ENCODE results near the gene ZNG1F. TPM values are rescaled to one million over a fixed set of nuclear protein-coding genes. Genes with fewer than 3 reads are reported as not detected.
"Not testable (repeated sequence)": the region's sequence is repeated elsewhere in the genome, so short reads cannot be mapped to it uniquely, and the experiment has no call there.

ZNG1F gene
- total and polyA plus RNA-seq, 2 donors (not counting 1 experiment from before 2014, with no cell fraction given): 16.7 to 28.6 TPM

DNA sequence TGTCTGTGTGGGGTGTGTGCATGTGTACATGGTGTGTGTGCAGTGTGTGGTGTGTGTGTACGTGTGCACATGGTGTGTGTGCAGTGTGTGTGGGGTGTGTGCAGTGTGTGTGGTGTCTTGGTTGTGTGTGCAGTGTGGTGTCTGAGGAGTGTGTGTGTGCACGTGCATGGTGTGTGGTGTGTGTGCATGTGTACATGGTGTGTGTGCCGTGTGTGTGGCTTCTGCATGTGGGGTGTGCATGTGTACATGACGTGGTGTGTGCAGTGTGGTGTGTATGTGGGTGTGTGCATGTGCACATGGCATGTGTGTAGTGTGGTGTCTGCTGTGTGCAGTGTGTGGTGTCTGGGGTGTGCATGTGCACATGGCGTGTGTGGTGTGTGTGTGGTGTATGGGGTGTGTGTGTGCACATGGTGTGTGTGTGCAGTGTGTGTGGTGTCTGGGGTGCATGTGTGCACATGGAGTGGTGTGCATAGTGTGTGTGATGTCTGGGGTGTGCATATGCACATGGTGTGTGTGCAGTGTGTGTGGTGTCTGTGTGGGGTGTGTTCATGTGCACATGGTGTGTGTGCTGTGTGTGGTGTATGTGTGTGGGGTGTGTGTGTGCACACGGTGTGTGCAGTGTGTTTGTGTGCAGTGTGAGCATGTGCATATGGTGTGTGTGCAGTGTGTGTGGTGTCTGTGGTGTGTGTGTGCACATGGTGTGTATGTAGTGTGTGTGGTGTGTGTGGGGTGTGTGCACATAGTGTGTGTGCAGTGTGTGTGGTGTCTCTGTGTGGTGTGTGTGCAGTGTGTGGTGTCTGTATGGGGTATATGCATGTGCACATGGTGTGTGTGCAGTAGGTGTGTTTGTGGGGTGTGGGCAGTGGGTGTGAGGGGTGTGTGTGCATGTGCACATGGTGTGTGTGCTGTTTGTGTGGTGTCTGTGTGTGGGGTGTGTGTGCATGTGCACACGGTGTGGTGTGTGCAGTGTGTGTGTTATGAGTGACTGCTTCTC, 40.6 kb upstream of the ZNG1F start:
- intact Hi-C loops (cut with micrococcal nuclease): no loop called here
- Histone ChIP-seq H3K27me3 (replicated peaks in 1 of 4; ENCODE audit: control extremely low read depth in 1 of 4, control insufficient read depth in 3 of 4, insufficient read depth in 4 of 4, low read length in 3 of 4) (no peaks in the 10 kb centered on the region), H2AFZ (ENCODE audit: insufficient read depth, low read depth, low read length, poor library complexity, severe bottlenecking) (no peak overlapping the region), H3K4me2 (replicated peaks; ENCODE audit: low read depth, low read length, poor library complexity, severe bottlenecking) (no peak overlapping the region), H3K27ac (ENCODE audit: low read length in 2 of 2) (no peak overlapping the region), H3K36me3 (replicated peaks in 1 of 2; ENCODE audit: control extremely low read depth in 1 of 2, control insufficient read depth in 1 of 2, extremely low read depth in 1 of 2, insufficient read depth in 2 of 2, low read length in 1 of 2) (peaks cover 0 to 4% of the 10 kb centered on the region in 2 experiments), H3K79me2 (ENCODE audit: control insufficient read depth, insufficient read depth, low read length) (peaks cover 8% of the 10 kb centered on the region), H4K20me1 (ENCODE audit: control insufficient read depth, insufficient read depth, low read length, poor library complexity, severe bottlenecking) (no peaks in the 10 kb centered on the region), H3K4me1 (ENCODE audit: control insufficient read depth in 2 of 2, insufficient read depth in 2 of 2, low read length in 2 of 2) (peaks cover 0 to 2% of the 10 kb centered on the region in 2 donors), H3K9ac (ENCODE audit: low read length) (no peak overlapping the region), H3K4me3 (ENCODE audit: control extremely low read depth in 1 of 5, extremely low read depth in 1 of 5, insufficient read depth in 1 of 5, low read depth in 2 of 5, low read length in 4 of 5) (no peak overlapping the region), H3K9me3 (ENCODE audit: control extremely low read depth in 1 of 3, control insufficient read depth in 2 of 3, insufficient read depth in 1 of 3, low read length in 2 of 3) (peaks cover 0 to 17% (median 0%) of the 10 kb centered on the region in 3 donors)
- ChIA-PET POLR2A (no interaction called here), CTCF (no interaction called here)
- ATAC-seq (ENCODE audit: low read depth) (peak; percentile 43), DNase-seq (peak; percentile 32)
- peaks cover 5% of the 10 kb centered on the region for H3K4me1 Mint-ChIP-seq
- no peak overlapping the region for H3K4me3 Mint-ChIP-seq
- H3K27me3 Mint-ChIP-seq: no peaks in the 10 kb centered on the region
- no peaks in the 10 kb centered on the region for H3K9me3 Mint-ChIP-seq (ENCODE audit: insufficient read depth)
- 61% methylated on average over 7 of the region's 7 CpGs for WGBS (ENCODE audit: insufficient coverage)
- TF ChIP-seq EZH2 (IDR thresholded peaks at IDR 0.05; ENCODE audit: borderline replicate concordance, insufficient read depth, low read depth, low read length, poor library complexity, severe bottlenecking): no peak
- TF ChIP-seq CTCF (IDR thresholded peaks at IDR 0.05): no peak
- H3K27ac Mint-ChIP-seq: no peak overlapping the region

DNA sequence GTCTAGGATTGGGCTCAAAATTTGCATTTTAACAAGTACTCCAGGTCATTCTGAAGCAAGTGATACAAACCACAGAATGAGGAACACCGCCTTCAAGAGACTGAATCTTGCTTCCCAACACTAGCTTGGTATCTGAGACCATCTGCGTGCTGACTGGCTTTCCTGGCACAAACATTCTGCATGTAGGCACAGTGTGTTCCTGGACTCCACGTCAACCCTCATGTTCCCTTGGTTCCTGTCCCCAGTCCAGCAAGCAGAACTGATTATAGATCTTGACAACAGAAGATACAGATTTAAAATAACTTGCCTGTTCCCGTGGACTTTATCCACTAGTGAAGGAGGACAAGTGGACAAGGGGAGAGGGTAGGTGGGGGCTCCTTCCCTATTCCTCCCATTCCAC, 30.7 kb upstream of the ZNG1F start:
- H3K4me3 Mint-ChIP-seq; H3K79me2 ChIP-seq (ENCODE audit: control insufficient read depth, insufficient read depth, low read length); H3K27me3 Mint-ChIP-seq; H3K27ac ChIP-seq (ENCODE audit: low read length in 2 of 2); H3K27me3 ChIP-seq (replicated peaks in 1 of 4; ENCODE audit: control extremely low read depth in 1 of 4, control insufficient read depth in 3 of 4, insufficient read depth in 4 of 4, low read length in 3 of 4); H3K4me1 Mint-ChIP-seq; H3K4me3 ChIP-seq (ENCODE audit: control extremely low read depth in 1 of 5, extremely low read depth in 1 of 5, insufficient read depth in 1 of 5, low read depth in 2 of 5, low read length in 4 of 5); H3K4me1 ChIP-seq (ENCODE audit: control insufficient read depth in 2 of 2, insufficient read depth in 2 of 2, low read length in 2 of 2); CTCF ChIA-PET; ATAC-seq (ENCODE audit: low read depth); H3K36me3 ChIP-seq (replicated peaks in 1 of 2; ENCODE audit: control extremely low read depth in 1 of 2, control insufficient read depth in 1 of 2, extremely low read depth in 1 of 2, insufficient read depth in 2 of 2, low read length in 1 of 2); H3K27ac Mint-ChIP-seq; H3K4me2 ChIP-seq (replicated peaks; ENCODE audit: low read depth, low read length, poor library complexity, severe bottlenecking); intact Hi-C loops (cut with micrococcal nuclease); H4K20me1 ChIP-seq (ENCODE audit: control insufficient read depth, insufficient read depth, low read length, poor library complexity, severe bottlenecking); POLR2A ChIA-PET; H3K9ac ChIP-seq (ENCODE audit: low read length); H3K9me3 Mint-ChIP-seq (ENCODE audit: insufficient read depth); H3K9me3 ChIP-seq (ENCODE audit: control extremely low read depth in 1 of 3, control insufficient read depth in 2 of 3, insufficient read depth in 1 of 3, low read length in 2 of 3); DNase-seq; H2AFZ ChIP-seq (ENCODE audit: insufficient read depth, low read depth, low read length, poor library complexity, severe bottlenecking): not testable (repeated sequence)
- no CpG with 5 or more reads among the region's 4 CpGs for WGBS (ENCODE audit: insufficient coverage)

DNA sequence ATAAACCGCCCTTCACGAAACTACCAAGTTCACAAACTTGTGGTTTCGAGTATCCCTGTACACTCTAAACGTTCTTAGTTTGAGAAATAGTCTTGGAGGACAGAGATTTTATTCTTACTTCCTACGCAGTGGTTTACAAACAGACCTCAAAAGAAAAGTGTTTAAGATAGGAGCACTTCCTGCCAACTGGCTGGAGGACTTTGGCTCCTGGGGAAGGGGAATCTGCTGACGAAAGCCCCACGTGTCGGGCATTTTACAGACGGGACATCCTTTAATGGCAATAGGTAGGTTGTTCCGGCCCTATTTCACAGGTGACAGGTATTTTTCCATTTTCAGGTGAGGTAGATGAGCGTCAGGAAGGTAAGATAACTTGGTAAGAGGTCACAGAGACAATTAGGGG, 678 bp downstream of the ZNG1F start:
- H3K9me3 Mint-ChIP-seq (ENCODE audit: insufficient read depth); H3K4me1 Mint-ChIP-seq; H3K9me3 ChIP-seq (ENCODE audit: control extremely low read depth in 1 of 3, control insufficient read depth in 2 of 3, insufficient read depth in 1 of 3, low read length in 2 of 3); H3K4me3 ChIP-seq (ENCODE audit: control extremely low read depth in 1 of 5, extremely low read depth in 1 of 5, insufficient read depth in 1 of 5, low read depth in 2 of 5, low read length in 4 of 5); H3K4me2 ChIP-seq (replicated peaks; ENCODE audit: low read depth, low read length, poor library complexity, severe bottlenecking); H3K27me3 ChIP-seq (replicated peaks in 1 of 4; ENCODE audit: control extremely low read depth in 1 of 4, control insufficient read depth in 3 of 4, insufficient read depth in 4 of 4, low read length in 3 of 4); H3K27me3 Mint-ChIP-seq; H2AFZ ChIP-seq (ENCODE audit: insufficient read depth, low read depth, low read length, poor library complexity, severe bottlenecking); H4K20me1 ChIP-seq (ENCODE audit: control insufficient read depth, insufficient read depth, low read length, poor library complexity, severe bottlenecking); H3K9ac ChIP-seq (ENCODE audit: low read length); H3K27ac ChIP-seq (ENCODE audit: low read length in 2 of 2); H3K36me3 ChIP-seq (replicated peaks in 1 of 2; ENCODE audit: control extremely low read depth in 1 of 2, control insufficient read depth in 1 of 2, extremely low read depth in 1 of 2, insufficient read depth in 2 of 2, low read length in 1 of 2); POLR2A ChIA-PET; H3K79me2 ChIP-seq (ENCODE audit: control insufficient read depth, insufficient read depth, low read length); H3K4me1 ChIP-seq (ENCODE audit: control insufficient read depth in 2 of 2, insufficient read depth in 2 of 2, low read length in 2 of 2); intact Hi-C loops (cut with micrococcal nuclease); DNase-seq; ATAC-seq (ENCODE audit: low read depth); H3K4me3 Mint-ChIP-seq; CTCF ChIA-PET; H3K27ac Mint-ChIP-seq: not testable (repeated sequence)
- WGBS (ENCODE audit: insufficient coverage): no CpG with 5 or more reads among the region's 11 CpGs

Data from B cell (primary cell).